SJCRH30 (cell line): Measurements from ENCODE around the gene MRPL41. TPM values are rescaled to one million over a fixed set of nuclear protein-coding genes. Genes with fewer than 3 reads are reported as not detected.
"Not testable (repeated sequence)": the region's sequence is repeated elsewhere in the genome, so short reads cannot be mapped to it uniquely, and the experiment has no call there.

ENCODE experiments used
- DNase-seq, 2 experiments: peaks; one replicate each; pipeline ENCODE4 v3.0.0-alpha.2; 2015 to 2020
- H3K27ac ChIP-seq: fragments of 250-450 bp; sonication (Bioruptor Pico); 2 replicates; pipeline ENCODE4 v1.5.1; 2020; ENCODE audit warnings: mild to moderate bottlenecking, moderate library complexity
- H3K27me3 ChIP-seq: fragments of 250-450 bp; sonication (Bioruptor Pico); 2 replicates; pipeline ENCODE4 v1.5.1; 2020; ENCODE audit warnings: mild to moderate bottlenecking, moderate library complexity
- H3K36me3 ChIP-seq: fragments of 250-450 bp; sonication (Bioruptor Pico); 2 replicates; pipeline ENCODE4 v1.5.1; 2020; ENCODE audit warnings: mild to moderate bottlenecking, moderate library complexity
- H3K4me1 ChIP-seq: fragments of 250-450 bp; sonication (Bioruptor Pico); 2 replicates; pipeline ENCODE4 v1.5.1; 2020; ENCODE audit warnings: mild to moderate bottlenecking, moderate library complexity
- H3K4me3 ChIP-seq: fragments of 250-450 bp; sonication (Bioruptor Pico); 2 replicates; pipeline ENCODE4 v1.5.1; 2020; ENCODE audit warnings: mild to moderate bottlenecking, moderate library complexity
- H3K9me3 ChIP-seq: fragments of 250-450 bp; sonication (Bioruptor Pico); replicated peaks from 2 replicates; pipeline ENCODE4 v1.5.1; 2020; ENCODE audit warnings: mild to moderate bottlenecking, moderate library complexity
- total RNA-seq: library from RNA; depleted of rRNA; stranded (reverse); fragments of >200 nt; shearing (Covaris generic); gene quantifications from 2 replicates; pipeline ENCODE4 v1.2.3, GENCODE V29; 2014

MRPL41 gene
- total RNA-seq, 1 experiment from 2014 or later: 12.3 TPM

DNA sequence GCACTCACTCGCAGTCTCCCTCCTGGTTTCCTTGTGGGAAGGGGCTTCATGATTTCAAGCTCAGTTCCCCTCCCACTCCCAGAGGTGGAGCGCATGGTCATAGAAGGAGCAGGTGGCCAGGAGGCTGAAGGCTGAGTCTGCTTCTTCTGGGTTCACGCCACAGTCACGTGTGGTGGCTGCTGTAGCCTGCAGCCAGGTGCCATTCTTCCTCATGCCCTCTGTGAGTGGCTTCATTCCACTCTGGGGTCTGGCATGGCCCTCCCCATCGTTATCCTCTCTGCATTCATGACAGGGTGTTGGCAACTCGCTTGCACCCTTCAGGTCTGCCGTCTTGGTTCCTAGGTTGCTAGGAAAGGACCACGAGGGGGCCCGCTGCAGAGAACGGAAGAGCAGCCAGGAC is 3.5 kb downstream of the MRPL41 start:
- Histone ChIP-seq H3K27ac (no peak overlapping the region), H3K27me3 (no peaks in the 10 kb centered on the region), H3K4me3 (no peak overlapping the region), H3K9me3 (no peaks in the 10 kb centered on the region), H3K36me3 (peaks cover 41% of the 10 kb centered on the region), H3K4me1 (peaks cover under 1% of the 10 kb centered on the region; the same call in 1 of the 2 replicates)
- no peak for DNase-seq

DNA sequence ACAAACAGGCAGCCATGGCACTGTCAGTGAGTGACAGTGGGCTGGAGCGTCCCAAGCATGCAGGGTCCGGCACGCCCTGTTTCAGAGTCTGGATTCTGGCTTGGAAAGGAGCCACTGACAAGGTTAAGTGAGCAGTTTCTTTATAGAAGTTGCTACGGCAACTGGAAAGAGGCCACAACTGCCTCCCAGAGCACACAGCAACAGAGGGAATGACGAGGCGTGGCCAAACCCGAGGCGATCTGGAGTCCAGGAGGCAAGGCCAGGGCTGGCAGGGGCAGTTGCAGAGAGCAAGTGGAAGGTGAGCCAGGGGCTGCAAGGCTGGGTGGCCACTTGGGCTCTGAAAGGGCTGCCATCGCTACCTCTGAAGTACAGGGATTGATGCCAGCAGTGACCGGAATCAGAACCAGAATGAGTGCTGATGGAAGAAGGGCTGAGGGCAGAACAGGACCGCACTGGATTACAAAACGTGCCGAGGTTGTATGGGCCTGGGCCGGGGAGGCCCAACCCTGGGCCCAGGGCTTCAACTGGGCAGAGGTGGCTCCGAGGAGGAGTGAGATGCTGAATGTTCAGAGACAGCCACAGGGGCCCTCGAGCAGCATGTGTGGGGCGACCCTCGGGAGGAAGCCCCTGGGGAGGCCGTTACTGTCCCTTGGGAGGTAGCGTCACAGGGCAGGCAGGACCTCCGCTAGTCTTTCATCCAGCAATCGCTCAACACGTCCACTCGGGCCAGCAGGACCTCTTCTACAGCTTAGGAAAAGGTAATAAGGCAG is 4.6 kb downstream of the MRPL41 start:
- H3K27ac ChIP-seq: no peak overlapping the region
- H3K9me3 ChIP-seq: no peaks in the 10 kb centered on the region
- no peaks in the 10 kb centered on the region for H3K27me3 ChIP-seq
- H3K4me1 ChIP-seq: no peaks in the 10 kb centered on the region
- H3K36me3 ChIP-seq: peaks cover 46% of the 10 kb centered on the region
- H3K4me3 ChIP-seq: no peak overlapping the region
- DNase-seq: no peak

DNA sequence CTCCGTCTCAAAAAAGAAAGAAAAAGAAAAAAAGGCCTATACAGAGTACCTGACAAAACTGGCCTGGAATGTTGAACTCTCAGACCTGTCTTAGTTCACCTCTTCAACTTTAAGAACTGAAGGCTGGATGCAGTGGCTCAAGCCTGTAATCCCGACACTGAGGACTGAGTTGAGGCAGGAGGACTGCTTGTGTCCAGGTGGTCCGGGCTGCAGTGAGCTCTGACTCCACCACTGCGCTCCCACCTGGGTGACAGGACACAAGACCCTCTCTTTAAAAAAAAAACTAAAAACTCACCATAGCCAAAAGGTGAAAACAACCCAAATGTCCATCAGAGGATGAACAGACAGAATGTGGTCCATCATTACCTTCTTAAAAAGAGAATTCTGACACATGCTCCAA is 6.4 kb downstream of the MRPL41 start:
- H3K36me3 ChIP-seq: peaks cover 51% of the 10 kb centered on the region
- no peak overlapping the region for H3K27ac ChIP-seq
- no peak for DNase-seq
- no peaks in the 10 kb centered on the region for H3K9me3 ChIP-seq
- no peak overlapping the region for H3K4me3 ChIP-seq
- H3K27me3 ChIP-seq: no peaks in the 10 kb centered on the region
- H3K4me1 ChIP-seq: no peaks in the 10 kb centered on the region

DNA sequence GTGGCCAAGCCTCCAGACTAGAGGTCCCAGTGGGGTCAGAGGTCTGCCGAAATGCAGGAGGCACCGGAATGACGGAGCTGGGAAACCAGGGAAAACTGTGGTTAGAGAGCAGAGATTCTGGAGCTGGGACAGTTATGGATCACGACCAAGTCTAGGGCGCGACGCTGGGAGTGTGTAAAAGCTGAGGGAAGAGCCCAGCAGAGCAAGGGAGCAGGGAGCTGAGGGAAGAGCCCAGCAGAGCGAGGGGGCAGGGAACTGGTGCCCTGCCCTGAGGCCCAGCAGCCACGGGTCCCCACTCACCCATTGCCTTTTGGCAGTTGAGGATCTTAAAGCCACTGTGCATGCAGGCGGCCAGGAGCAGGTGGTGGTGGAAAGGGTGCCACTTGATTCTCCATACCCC is 12.5 kb downstream of the MRPL41 start:
- Histone ChIP-seq H3K4me1 (no peaks in the 10 kb centered on the region), H3K9me3 (no peaks in the 10 kb centered on the region), H3K36me3 (peaks cover 34% of the 10 kb centered on the region), H3K4me3 (no peak overlapping the region), H3K27me3 (no peaks in the 10 kb centered on the region), H3K27ac (no peak overlapping the region)
- DNase-seq: no peak

DNA sequence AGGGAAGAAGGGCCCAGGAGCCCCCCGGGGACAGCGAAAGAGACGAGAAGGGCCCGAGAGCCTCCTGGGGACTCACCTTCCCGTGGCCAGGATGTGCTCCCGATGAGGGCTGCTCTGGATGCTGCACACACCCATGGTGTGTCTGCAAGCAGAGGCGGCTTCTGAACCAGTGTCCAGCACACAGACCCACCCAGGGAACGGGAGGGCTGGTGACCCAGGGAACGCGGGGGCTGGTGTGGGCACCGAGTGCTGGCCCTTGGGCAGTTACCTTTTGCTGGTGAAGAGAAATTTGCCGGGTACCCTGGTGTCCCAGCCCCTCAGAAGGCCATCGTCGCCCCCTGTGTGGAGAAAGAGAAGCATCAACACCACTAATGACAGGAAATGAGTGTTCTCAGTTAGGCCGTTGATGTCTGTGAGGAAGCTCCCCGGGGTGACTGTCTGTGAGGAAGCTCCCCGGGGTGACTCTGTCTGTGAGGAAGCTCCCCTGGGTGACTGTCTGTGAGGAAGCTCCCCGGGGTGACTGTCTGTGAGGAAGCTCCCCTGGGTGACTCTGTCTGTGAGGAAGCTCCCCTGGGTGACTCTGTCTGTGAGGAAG is 13.2 kb downstream of the MRPL41 start:
- no peak for DNase-seq
- Histone ChIP-seq H3K4me1 (no peaks in the 10 kb centered on the region), H3K36me3 (peaks cover 26% of the 10 kb centered on the region), H3K9me3 (no peaks in the 10 kb centered on the region), H3K27me3 (no peaks in the 10 kb centered on the region), H3K27ac (no peak overlapping the region), H3K4me3 (no peak overlapping the region)

DNA sequence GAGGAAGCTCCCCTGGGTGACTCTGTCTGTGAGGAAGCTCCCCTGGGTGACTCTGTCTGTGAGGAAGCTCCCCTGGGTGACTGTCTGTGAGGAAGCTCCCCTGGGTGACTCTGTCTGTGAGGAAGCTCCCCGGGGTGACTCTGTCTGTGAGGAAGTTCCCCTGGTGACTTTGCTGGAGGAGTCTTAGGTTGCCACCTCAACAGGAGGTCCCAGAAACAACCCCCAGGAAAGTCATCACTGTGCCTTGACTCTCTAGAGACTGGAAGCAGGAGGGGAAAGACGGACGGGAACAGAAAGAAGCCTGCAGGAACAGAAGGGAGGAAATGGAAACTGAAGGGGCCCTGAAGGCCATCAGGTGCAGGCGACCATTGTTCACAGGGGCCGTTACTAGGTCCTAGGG is 16.8 kb downstream of the MRPL41 start:
- H3K4me1 ChIP-seq, H3K27me3 ChIP-seq, H3K4me3 ChIP-seq, H3K9me3 ChIP-seq, DNase-seq, H3K27ac ChIP-seq: not testable (repeated sequence)
- H3K36me3 ChIP-seq: peaks cover 28% of the 10 kb centered on the region

DNA sequence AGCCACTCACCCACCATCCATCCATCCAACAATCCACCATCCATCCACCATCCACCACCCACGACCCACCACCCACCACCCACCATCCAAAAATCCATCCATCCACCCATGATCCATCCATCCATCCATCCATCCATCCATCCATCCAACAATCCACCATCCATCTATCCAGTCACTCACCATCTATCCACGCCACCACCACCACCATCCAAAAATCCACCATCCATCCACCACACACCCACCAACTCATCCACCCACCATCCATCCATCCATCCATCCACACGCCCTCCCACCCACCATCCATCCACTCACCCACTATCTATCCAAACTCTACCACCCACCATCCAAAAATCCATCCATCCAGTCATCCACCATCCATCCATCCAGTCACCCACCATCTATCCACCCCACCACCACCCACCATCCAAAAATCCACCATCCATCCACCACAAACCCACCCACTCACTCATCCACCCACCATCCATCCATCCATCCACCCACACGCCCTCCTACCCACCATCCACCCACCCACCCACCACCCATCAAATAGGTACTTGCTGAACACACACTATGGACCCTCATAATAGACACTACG is 18.0 kb downstream of the MRPL41 start:
- DNase-seq: no peak
- Histone ChIP-seq H3K27me3 (no peaks in the 10 kb centered on the region), H3K27ac (no peak overlapping the region), H3K9me3 (no peaks in the 10 kb centered on the region), H3K4me1 (no peaks in the 10 kb centered on the region), H3K36me3 (peaks cover 28% of the 10 kb centered on the region), H3K4me3 (no peak overlapping the region)

DNA sequence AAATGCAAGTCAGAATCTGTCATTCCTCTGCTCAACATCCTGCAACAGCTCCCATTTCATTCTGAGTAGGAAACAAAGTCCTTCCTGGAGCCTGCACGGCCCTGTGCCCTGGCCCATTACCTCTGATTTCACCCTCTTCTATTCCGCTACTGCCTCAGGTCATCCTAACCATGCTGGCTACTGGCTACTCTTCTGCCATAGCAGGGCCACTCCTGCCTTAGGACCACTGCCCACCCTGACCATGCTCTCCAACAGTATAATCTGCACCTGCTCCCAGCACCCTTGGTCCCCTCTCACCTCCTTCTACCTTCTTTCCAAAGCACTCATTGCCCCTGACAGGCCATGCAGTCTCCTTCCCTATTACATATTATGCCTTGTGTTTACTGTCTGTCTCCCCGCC is 18.9 kb downstream of the MRPL41 start:
- no peaks in the 10 kb centered on the region for H3K9me3 ChIP-seq
- no peaks in the 10 kb centered on the region for H3K4me1 ChIP-seq
- H3K36me3 ChIP-seq: peaks cover 32% of the 10 kb centered on the region
- no peak overlapping the region for H3K4me3 ChIP-seq
- no peak for DNase-seq
- H3K27me3 ChIP-seq: no peaks in the 10 kb centered on the region
- no peak overlapping the region for H3K27ac ChIP-seq

DNA sequence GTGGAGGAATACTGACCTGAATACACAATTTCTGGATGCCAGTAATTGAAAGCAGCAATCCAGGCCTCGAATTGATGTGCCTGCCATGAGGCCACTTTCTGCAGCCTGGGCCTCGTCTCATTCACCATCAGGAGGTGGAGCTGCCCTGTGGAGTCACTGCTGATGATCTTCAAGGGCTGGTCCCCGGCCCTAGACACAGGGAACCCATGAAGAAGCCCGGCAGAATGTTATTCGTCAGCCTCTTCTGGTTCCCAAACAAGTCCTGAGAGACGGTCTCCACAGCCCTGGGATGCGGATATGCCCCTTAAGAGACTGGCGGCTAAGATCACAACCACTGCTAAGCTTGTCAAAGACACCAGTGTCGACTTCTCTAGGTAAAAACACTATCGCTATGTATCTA is 22.5 kb downstream of the MRPL41 start:
- peaks cover 35% of the 10 kb centered on the region for H3K36me3 ChIP-seq
- H3K27ac ChIP-seq: no peak overlapping the region
- H3K27me3 ChIP-seq: no peaks in the 10 kb centered on the region
- H3K4me3 ChIP-seq: no peak overlapping the region
- no peaks in the 10 kb centered on the region; the same call in 1 of the 2 replicates for H3K4me1 ChIP-seq
- no peaks in the 10 kb centered on the region for H3K9me3 ChIP-seq
- DNase-seq: no peak

DNA sequence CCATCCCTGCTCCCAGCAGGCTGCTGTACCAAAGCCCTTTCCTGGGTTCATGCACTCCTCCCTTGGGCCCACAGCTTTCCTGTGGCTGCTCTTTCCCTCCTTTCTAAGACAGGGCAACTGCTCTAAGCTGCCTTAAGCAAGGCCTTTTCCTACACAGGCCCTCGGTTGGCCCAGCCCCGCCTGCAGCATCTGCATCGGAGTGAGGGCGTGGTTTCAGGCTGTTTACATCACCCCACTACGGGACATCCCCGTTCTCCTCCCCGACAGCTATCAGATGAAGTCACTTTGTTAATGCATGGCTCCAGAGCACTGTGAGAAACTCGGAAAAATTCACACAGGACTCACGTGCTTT is 23.7 kb downstream of the MRPL41 start:
- Histone ChIP-seq H3K27me3 (no peaks in the 10 kb centered on the region), H3K9me3 (no peaks in the 10 kb centered on the region), H3K4me1 (peaks cover 6% of the 10 kb centered on the region; the same call in 1 of the 2 replicates), H3K27ac (no peak overlapping the region), H3K36me3 (peaks cover 35% of the 10 kb centered on the region), H3K4me3 (no peak overlapping the region)
- DNase-seq: no peak

DNA sequence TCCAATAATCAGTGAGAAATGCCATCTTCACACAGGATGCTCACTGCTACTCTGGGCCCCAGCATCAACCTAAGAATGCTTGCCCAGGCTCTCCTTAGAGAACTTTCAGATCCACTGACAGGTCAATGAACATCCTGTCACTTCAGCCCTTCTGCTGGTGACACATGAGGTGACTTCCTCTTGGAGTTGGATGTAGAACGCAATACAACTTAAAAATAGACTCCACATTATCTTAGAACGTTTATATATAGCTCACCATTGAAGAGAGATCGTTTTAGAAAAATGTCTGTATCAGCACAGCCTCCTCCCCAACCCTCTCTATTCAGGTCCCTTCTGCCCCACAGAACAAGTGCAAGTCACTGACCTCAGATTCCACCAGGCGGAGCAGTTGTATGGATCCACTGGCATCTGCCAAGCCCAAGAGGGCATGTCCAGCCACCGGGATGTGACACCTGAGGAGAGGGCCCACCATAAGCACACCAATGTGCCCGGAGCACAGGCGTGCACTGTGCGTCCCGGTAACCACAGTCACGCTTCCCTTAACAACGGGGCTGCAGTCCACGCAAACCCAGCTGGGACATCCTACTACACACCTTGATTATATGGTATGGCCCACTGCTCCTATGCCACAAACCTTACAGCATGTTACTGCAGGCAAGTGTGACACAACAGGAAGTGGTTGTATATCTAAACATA is 24.2 kb downstream of the MRPL41 start:
- Histone ChIP-seq H3K4me1 (peaks cover 9% of the 10 kb centered on the region; the same call in 1 of the 2 replicates), H3K9me3 (no peaks in the 10 kb centered on the region), H3K27ac (no peak overlapping the region), H3K27me3 (no peaks in the 10 kb centered on the region), H3K4me3 (no peak overlapping the region), H3K36me3 (peaks cover 30% of the 10 kb centered on the region)
- no peak for DNase-seq

DNA sequence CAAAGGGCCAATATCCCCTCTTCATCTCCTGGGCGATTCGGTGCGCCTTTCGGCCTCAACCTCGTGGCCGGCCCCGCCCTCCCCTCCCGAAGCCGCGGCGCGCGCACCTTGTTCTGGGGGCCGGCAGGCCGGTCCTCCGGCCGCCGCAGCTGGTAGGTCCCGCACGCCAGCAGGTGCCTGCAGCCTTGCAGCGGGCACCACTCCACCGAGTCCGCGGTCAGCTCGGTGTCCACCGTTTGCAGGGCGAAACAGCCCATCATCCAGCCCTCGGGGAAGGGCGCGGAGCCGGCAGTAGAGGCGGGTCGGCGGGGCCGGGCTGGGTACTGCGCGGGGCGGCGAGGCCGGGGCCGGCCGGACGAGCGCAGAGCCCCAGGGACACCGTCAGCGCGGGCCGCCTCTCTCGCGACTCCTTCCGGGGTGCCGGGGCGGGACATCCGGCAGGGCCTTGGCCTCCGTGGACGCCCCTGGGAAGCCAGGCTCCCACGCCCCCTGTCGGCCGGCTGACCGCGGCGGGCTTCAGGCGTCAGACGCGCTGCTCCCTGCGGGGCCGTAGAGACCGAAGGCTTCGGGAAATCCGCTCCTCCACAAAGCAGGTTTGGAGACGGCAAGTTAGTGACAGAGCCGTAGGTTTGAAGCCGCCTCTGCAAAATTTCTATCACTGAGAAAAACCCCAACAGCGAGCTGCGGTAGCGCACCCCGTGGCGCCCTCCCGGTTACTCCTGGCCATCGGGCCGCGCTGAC is 27.0 kb downstream of the MRPL41 start, which contains the start of gene DPH7:
DPH7 (minus strand) TSS at position 408 of the 741 bp plus-strand sequence; CDS start at position 260, 148 bp downstream.
- H3K36me3 ChIP-seq: peaks cover 29% of the 10 kb centered on the region
- H3K9me3 ChIP-seq: no peaks in the 10 kb centered on the region
- H3K27ac ChIP-seq: peak within 1 kb of the TSS; percentile 46
- DNase-seq: peak; percentile 96
- H3K27me3 ChIP-seq: no peaks in the 10 kb centered on the region
- H3K4me1 ChIP-seq: peaks cover 9% of the 10 kb centered on the region; the same call in 1 of the 2 replicates
- H3K4me3 ChIP-seq: peak within 1 kb of the TSS; percentile 95

DNA sequence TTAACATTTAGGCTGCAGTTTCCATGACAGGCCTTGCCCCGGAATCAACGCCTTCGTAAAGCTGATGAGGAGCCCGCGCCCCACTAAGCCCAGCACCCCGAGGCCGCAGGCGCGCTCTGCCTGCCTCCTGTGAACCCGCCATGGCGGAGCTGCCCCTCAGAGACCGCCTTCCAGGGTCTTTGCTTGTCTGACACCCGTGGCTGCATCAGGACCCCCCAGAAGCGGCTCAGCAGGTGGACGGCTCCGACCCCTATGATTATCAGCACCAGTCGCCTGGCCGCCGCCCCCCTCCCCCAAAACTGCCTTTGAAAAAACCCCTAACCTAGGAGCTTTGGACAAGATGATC is 27.6 kb downstream of the MRPL41 start:
- H3K36me3 ChIP-seq: peaks cover 24% of the 10 kb centered on the region; the same call in 1 of the 2 replicates
- peaks cover 9% of the 10 kb centered on the region; the same call in 1 of the 2 replicates for H3K4me1 ChIP-seq
- peak overlapping the region; percentile 95; the same call in 1 of the 2 replicates for H3K4me3 ChIP-seq
- DNase-seq: no peak
- no peaks in the 10 kb centered on the region for H3K27me3 ChIP-seq
- no peak overlapping the region for H3K27ac ChIP-seq
- H3K9me3 ChIP-seq: no peaks in the 10 kb centered on the region

DNA sequence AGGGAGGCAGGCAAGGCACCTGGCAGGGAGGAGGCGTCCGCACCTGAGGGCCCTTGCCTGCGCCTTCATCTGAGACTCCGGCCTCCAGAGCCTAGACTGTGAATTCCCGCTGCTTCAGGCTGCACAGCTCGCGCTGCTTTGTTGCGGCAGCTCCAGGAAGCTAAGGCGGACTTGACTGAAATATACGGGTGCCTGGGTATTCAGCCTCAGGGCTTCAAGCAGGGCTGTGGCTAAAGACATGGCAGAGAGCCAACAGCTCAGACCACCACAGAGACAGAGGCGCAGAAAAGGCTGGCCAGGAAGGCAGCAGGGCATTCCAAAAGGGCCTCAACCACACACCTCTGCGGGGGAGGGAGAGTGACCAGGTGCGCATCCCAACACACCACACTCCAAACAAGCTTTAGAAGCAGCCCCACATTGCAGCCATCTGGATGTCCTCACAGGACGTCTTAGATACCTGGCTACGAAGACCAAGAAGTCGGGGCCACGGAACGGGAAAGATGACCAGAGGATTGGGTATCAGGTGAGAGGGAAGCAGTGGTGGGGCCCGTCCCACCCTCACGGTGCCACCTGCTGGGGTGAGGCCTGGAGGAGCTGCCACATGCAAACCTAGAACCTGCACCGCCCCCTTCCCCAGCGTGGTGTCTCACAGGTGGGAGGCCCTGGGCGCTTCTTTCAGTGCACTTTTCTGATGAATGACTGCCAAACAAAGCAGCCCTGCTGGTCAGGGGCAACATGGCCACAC is 28.7 kb downstream of the MRPL41 start:
- peak; percentile 81 for DNase-seq
- Histone ChIP-seq H3K36me3 (peaks cover 23% of the 10 kb centered on the region; the same call in 1 of the 2 replicates), H3K4me3 (no peak overlapping the region), H3K4me1 (peaks cover 9% of the 10 kb centered on the region; the same call in 1 of the 2 replicates), H3K9me3 (no peaks in the 10 kb centered on the region), H3K27ac (no peak overlapping the region), H3K27me3 (no peaks in the 10 kb centered on the region)
